Loucy (cell line): ENCODE data around the gene NTSR2.

Source experiments
- CTCF ChIP-seq: fragments of 200-600 bp; sonication (generic); conservative IDR thresholded peaks from 2 replicates; pipeline ENCODE4 v1.5.1; 2014; ENCODE audit warnings: mild to moderate bottlenecking, antibody characterized with exemption, low read length
- EZH2phosphoT487 ChIP-seq: fragments of 200-600 bp; IDR thresholded peaks from 2 replicates; pipeline ENCODE4 v1.6.1; 2018; ENCODE audit warnings: antibody characterized with exemption, mild to moderate bottlenecking, moderate library complexity, borderline replicate concordance

GRCh38 chr2:11613297-11613696 is 56.7 kb downstream of the NTSR2 start:
- TF ChIP-seq CTCF (no peak), EZH2phosphoT487 (no peak)
